Endodermal cell (in vitro differentiated cells): ENCODE results near the gene CABP4. TPM values are rescaled to one million over a fixed set of nuclear protein-coding genes. Genes with fewer than 3 reads are reported as not detected.
A peak's percentile ranks its signal among the peaks of the same experiment; 100 is the strongest.

Experiments
- DNase-seq: peaks from one replicate; pipeline ENCODE4 v3.0.0-alpha.2; 2017
- H3K27ac ChIP-seq: 2 replicates; pipeline ENCODE4 v1.5.1; 2013; ENCODE audit warnings: mild to moderate bottlenecking, low read depth, low read length, moderate library complexity
- H3K27me3 ChIP-seq: 2 replicates; pipeline ENCODE4 v1.6.1; 2013; ENCODE audit warnings: mild to moderate bottlenecking, low read length, moderate library complexity; ENCODE audit not compliant: insufficient read depth, control insufficient read depth, poor library complexity, severe bottlenecking
- H3K36me3 ChIP-seq: 2 replicates; pipeline ENCODE4 v1.7.0; 2013; ENCODE audit warnings: mild to moderate bottlenecking, low read length, moderate library complexity; ENCODE audit not compliant: control insufficient read depth, insufficient read depth
- H3K4me1 ChIP-seq: one replicate; pipeline ENCODE4 v1.7.0; 2013; ENCODE audit warnings: low read length; ENCODE audit not compliant: control insufficient read depth, insufficient read depth
- H3K4me3 ChIP-seq: 2 replicates; pipeline ENCODE4 v1.5.1; 2013; ENCODE audit warnings: mild to moderate bottlenecking, low read length, moderate library complexity
- H3K9ac ChIP-seq: 2 replicates; pipeline ENCODE4 v1.6.1; 2013; ENCODE audit warnings: mild to moderate bottlenecking, low read length, moderate library complexity; ENCODE audit not compliant: poor library complexity, severe bottlenecking; ENCODE audit errors: extremely low read depth
- H3K9me3 ChIP-seq: 2 replicates; pipeline ENCODE4 v1.6.1; 2013; ENCODE audit warnings: mild to moderate bottlenecking, low read length, moderate library complexity; ENCODE audit not compliant: control insufficient read depth
- H3K27ac Mint-ChIP-seq: 2 replicates; pipeline ENCODE4 v1.8.0; 2020; ENCODE audit warnings: mixed read lengths
- H3K27me3 Mint-ChIP-seq: 2 replicates; pipeline ENCODE4 v1.8.0; 2021; ENCODE audit warnings: mild to moderate bottlenecking, mixed read lengths; ENCODE audit not compliant: insufficient read depth
- H3K36me3 Mint-ChIP-seq: 2 replicates; pipeline ENCODE4 v1.8.0; 2020; ENCODE audit warnings: low read depth, mixed read lengths
- H3K4me1 Mint-ChIP-seq: 2 replicates; pipeline ENCODE4 v1.8.0; 2020; ENCODE audit warnings: mixed read lengths
- H3K4me3 Mint-ChIP-seq: 2 replicates; pipeline ENCODE4 v1.8.0; 2020; ENCODE audit warnings: mild to moderate bottlenecking, moderate library complexity, mixed read lengths
- H3K9me3 Mint-ChIP-seq: 2 replicates; pipeline ENCODE4 v1.8.0; 2020; ENCODE audit warnings: mild to moderate bottlenecking, mixed read lengths
- WGBS, 2 experiments: methylation state at CpG; one replicate each; pipeline versions ENCODE4 v1.1.5 to v1.1.7; 2013; ENCODE audit warnings: missing lambda C conversion rate in 2 of 2, mixed read lengths in 1 of 2; ENCODE audit not compliant: insufficient coverage in 1 of 2, insufficient read length in 1 of 2; 5-methylcytosine and 5-hydroxymethylcytosine counted together
- total RNA-seq, 2 donors: library from RNA; stranded (reverse); fragmentation: NEBNext Ultra II Directional in 1 of 2; extraction: Animal tissue kit (Norgen Biotek cat#: 25700) in 1 of 2; gene quantifications; 2 replicates in 1 of 2; 3 replicates in 1 of 2; pipeline ENCODE4 v1.2.1, GENCODE V29; 2021
- TF ChIP-seq, protein P1 (sequence below): fragments of 200-600 bp; sonication (generic); conservative IDR thresholded peaks from 2 replicates; pipeline ENCODE4 v1.5.0; 2021; ENCODE audit warnings: antibody characterized with exemption, mild to moderate bottlenecking

CABP4 gene
- total RNA-seq, 2 donors from 2014 or later: not detected

DNA sequence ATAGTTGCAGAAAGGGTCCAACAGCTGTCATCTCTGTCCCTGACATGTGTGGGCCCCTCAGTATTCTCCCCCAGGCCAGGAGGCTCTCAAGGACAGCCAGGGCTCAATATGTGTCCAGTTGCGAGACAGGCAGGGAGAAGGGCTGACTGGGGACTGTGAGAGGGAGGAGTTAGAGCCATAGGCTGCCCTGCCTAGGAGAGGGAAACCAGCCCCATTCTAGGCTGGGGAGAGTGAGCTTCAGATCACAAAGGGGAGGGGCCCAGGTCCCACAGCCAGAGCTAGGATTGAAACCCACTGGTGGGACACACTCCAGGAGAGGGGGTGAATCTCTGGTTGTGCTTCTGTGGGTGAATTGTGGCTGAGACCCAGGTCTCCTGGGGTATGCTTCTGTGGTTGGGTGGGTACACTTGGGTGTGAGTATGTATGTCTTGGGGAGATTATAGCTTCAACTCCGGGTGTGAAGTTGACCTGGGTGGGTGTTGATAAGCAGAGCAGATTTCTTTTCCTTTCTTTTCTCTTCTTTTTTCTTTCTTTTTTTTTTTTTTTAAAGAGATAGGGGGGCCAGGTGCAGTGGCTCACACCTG is 41.8 kb upstream of the CABP4 start:
- H3K27me3 Mint-ChIP-seq: peaks cover 28% of the 10 kb centered on the region
- DNase-seq: no peak
- TF ChIP-seq, protein P1, sequence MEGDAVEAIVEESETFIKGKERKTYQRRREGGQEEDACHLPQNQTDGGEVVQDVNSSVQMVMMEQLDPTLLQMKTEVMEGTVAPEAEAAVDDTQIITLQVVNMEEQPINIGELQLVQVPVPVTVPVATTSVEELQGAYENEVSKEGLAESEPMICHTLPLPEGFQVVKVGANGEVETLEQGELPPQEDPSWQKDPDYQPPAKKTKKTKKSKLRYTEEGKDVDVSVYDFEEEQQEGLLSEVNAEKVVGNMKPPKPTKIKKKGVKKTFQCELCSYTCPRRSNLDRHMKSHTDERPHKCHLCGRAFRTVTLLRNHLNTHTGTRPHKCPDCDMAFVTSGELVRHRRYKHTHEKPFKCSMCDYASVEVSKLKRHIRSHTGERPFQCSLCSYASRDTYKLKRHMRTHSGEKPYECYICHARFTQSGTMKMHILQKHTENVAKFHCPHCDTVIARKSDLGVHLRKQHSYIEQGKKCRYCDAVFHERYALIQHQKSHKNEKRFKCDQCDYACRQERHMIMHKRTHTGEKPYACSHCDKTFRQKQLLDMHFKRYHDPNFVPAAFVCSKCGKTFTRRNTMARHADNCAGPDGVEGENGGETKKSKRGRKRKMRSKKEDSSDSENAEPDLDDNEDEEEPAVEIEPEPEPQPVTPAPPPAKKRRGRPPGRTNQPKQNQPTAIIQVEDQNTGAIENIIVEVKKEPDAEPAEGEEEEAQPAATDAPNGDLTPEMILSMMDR: no peak
- no peak overlapping the region for H3K27ac Mint-ChIP-seq
- H3K27me3 ChIP-seq: peaks cover 8% of the 10 kb centered on the region
- H3K9me3 ChIP-seq: no peaks in the 10 kb centered on the region
- no peak overlapping the region for H3K9ac ChIP-seq
- WGBS, 2 experiments: 80 to 85% methylated on average over 1 to 2 of the region's 2 CpGs
- peaks cover 14% of the 10 kb centered on the region for H3K4me1 ChIP-seq
- H3K27ac ChIP-seq: no peak overlapping the region
- no peak overlapping the region for H3K4me3 Mint-ChIP-seq
- H3K4me1 Mint-ChIP-seq: peaks cover 21% of the 10 kb centered on the region
- H3K4me3 ChIP-seq: no peak overlapping the region
- no peaks in the 10 kb centered on the region for H3K36me3 ChIP-seq
- no peaks in the 10 kb centered on the region for H3K9me3 Mint-ChIP-seq
- no peaks in the 10 kb centered on the region for H3K36me3 Mint-ChIP-seq

DNA sequence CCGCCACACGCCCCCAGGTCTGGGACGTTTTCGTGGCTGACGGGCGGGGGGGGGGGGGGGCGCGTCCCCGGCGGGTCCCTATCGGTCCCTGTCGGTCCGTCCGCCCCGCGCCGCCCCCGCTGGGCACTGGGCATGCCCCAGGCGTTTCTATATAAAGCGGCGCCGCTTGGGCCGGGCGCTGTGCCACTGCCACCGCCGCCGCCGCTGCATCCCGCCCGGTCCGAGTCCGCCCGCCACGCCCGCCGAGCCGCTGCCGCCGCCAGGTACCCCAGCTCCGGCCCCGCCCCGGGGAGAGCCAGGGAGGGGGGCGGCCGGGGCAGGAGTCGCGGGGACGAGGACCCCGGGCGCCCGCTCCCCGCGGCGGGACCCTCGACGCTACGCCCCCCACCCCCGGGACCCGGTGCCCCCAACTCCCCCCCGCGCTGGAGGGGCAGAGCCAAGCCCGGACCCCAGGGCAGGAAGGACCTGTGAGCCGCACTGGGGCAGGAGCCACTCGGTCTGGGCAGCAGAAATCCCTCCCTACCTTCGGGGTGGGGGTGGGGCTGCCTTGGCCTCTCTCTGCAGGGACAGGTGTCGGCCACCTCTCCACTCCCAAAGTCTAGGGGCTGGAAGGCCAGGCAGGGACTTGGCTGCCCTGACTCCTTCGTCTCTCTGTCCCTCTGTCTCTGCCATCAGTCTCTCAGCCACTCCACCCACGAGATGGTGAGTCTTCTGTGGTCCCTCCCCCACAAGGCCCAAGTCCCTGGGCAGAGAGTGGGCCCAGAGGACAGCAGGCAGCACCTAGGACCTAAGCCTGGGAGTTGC is 39.5 kb upstream of the CABP4 start, which contains the start of gene CARNS1:
CARNS1 (plus strand) TSS at position 178 of the 804 bp plus-strand sequence; CDS start at position 700, 522 bp downstream.
- no peaks in the 10 kb centered on the region for H3K9me3 Mint-ChIP-seq
- Histone ChIP-seq H3K4me3 (no peak within 1 kb of the TSS), H3K27ac (no peak within 1 kb of the TSS), H3K4me1 (peaks cover 8% of the 10 kb centered on the region), H3K9me3 (no peaks in the 10 kb centered on the region), H3K36me3 (no peaks in the 10 kb centered on the region), H3K27me3 (peaks cover 13% of the 10 kb centered on the region), H3K9ac (no peak within 1 kb of the TSS)
- peaks cover 31% of the 10 kb centered on the region for H3K27me3 Mint-ChIP-seq
- peak within 1 kb of the TSS; percentile 55 for H3K27ac Mint-ChIP-seq
- H3K4me3 Mint-ChIP-seq: peak within 1 kb of the TSS; percentile 49
- H3K4me1 Mint-ChIP-seq: peaks cover 21% of the 10 kb centered on the region
- TF ChIP-seq, protein P1: no peak
- peak; percentile 87 for DNase-seq
- 11 to 42% methylated on average over 4 to 65 of the region's 67 CpGs for WGBS, 2 experiments
- H3K36me3 Mint-ChIP-seq: no peaks in the 10 kb centered on the region

DNA sequence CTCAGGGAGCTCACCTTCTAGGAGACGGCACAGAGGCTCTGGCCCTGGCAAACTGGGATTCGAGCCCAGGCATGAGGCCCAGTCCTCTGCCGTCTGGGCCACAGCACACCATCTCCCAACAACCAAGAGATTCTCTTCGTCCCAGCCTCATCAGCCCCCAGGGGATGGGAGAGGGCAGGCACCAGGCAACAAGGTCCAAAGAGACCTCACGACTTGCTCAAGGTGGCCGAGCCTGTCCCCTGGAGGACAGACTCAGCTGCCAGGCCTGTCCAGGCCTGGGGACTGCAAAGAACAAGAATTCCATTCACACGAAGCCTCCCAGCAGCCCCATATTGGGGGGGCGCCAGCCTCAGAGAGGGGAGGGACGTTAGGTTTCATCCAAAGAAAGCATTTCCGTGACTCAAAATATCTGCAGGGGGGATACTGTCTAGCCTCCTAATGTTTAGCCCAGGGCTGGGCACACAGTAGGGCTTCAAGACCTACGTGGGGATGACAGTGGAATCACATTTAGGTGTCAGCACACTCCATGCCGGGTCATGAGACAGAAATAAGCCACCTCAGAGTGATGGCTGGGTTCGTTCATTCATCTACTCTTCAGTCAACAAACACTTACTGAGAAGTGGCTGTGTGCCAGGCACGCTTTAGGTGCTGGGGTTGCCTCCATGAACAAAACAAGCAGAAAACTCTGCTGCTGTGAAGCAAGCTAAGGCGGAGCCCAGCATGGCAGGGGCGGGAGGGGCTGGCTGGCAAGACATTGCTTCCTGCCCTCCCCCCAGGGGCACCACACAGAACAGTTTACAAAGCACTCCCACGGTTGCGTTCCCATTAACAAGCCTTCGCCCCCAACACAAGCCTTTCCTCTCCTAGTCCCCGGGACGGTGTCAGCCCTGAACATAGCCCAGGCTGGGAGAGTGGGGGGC is 38.5 kb upstream of the CABP4 start:
- H3K9ac ChIP-seq: no peak overlapping the region
- DNase-seq: no peak
- H3K4me3 ChIP-seq: no peak overlapping the region
- TF ChIP-seq, protein P1: no peak
- peaks cover 31% of the 10 kb centered on the region for H3K27me3 Mint-ChIP-seq
- H3K4me1 Mint-ChIP-seq: peaks cover 14% of the 10 kb centered on the region
- WGBS, 2 experiments: 83 to 86% methylated on average over 12 to 21 of the region's 21 CpGs
- peak overlapping the region; percentile 48 for H3K4me3 Mint-ChIP-seq
- H3K27ac Mint-ChIP-seq: peak overlapping the region; percentile 55
- no peaks in the 10 kb centered on the region for H3K9me3 Mint-ChIP-seq
- H3K36me3 ChIP-seq: no peaks in the 10 kb centered on the region
- peaks cover 13% of the 10 kb centered on the region for H3K27me3 ChIP-seq
- H3K36me3 Mint-ChIP-seq: no peaks in the 10 kb centered on the region
- peaks cover under 1% of the 10 kb centered on the region for H3K4me1 ChIP-seq
- no peaks in the 10 kb centered on the region for H3K9me3 ChIP-seq
- H3K27ac ChIP-seq: no peak overlapping the region
